Heart right ventricle (tissue), 16 donors: Measurements from ENCODE around the gene SMARCA5. TPM values are rescaled to one million over a fixed set of nuclear protein-coding genes. Genes with fewer than 3 reads are reported as not detected.

Experiments used
- ATAC-seq, 8 donors: fragments of 200-7000 bp; cut with Tn5 transposase; one replicate each; pipeline ENCODE4 v1.9.1; 2020; ENCODE audit warnings: mild to moderate bottlenecking in 8 of 8, moderate library complexity in 8 of 8, moderate number of reproducible peaks in 1 of 8
- DNase-seq, 2 donors: peaks; one replicate each; pipeline ENCODE4 v3.0.0-alpha.2; 2020
- H3K27ac ChIP-seq, 10 donors: fragments of 200-600 bp; sonication (generic) in 2 of 10; one replicate each; pipeline versions ENCODE4 v1.5.0 to v1.8.0; 2020 to 2022; ENCODE audit warnings: mild to moderate bottlenecking in 3 of 10
- H3K27me3 ChIP-seq, 7 donors: fragments of 200-600 bp; one replicate each; pipeline ENCODE4 v1.8.0; 2021 to 2022; ENCODE audit warnings: mild to moderate bottlenecking in 2 of 7
- H3K36me3 ChIP-seq, 9 donors: fragments of 200-600 bp; sonication (generic) in 1 of 9; one replicate each; pipeline versions ENCODE4 v1.5.0 to v1.8.0; 2020 to 2022; ENCODE audit warnings: mild to moderate bottlenecking in 2 of 9
- H3K4me1 ChIP-seq, 9 donors: fragments of 200-600 bp; sonication (generic) in 1 of 9; one replicate each; pipeline versions ENCODE4 v1.5.0 to v1.8.0; 2020 to 2022; ENCODE audit warnings: mild to moderate bottlenecking in 4 of 9
- H3K4me3 ChIP-seq, 10 donors: fragments of 200-600 bp; sonication (generic) in 2 of 10; one replicate each; pipeline versions ENCODE4 v1.5.0 to v1.8.0; 2020 to 2022; ENCODE audit warnings: mild to moderate bottlenecking in 7 of 10, moderate library complexity in 2 of 10
- H3K9me3 ChIP-seq, 11 donors: fragments of 200-600 bp in 10 of 11; sonication (generic) in 2 of 11; one replicate each; pipeline versions ENCODE4 v1.5.0 to v1.8.0; 2013 to 2022; ENCODE audit warnings: mild to moderate bottlenecking in 2 of 11, control low read depth in 1 of 11, moderate library complexity in 1 of 11
- CTCF ChIP-seq, 9 donors: fragments of 200-600 bp; sonication (generic) in 2 of 9; IDR thresholded peaks; one replicate each; pipeline versions ENCODE4 v1.5.0 to v1.8.0; 2021 to 2022; ENCODE audit warnings: antibody characterized with exemption in 9 of 9, mild to moderate bottlenecking in 5 of 9, moderate library complexity in 1 of 9
- WGBS, 2 donors: extraction: QIAGEN DNeasy Blood & Tissue Kit; methylation state at CpG; one replicate each; pipeline ENCODE4 v1.1.7; 2013; ENCODE audit warnings: inconsistent platforms in 1 of 2; 5-methylcytosine and 5-hydroxymethylcytosine counted together
- intact Hi-C, 10 donors: fragments of 100-400 bp; cut with DNase I; formaldehyde crosslinking; loops; one replicate each; pipeline versions ENCODE4 v1.11.1 to v1.14.2; 2022
- polyA plus RNA-seq, 2 donors: library from polyadenylated mRNA; stranded (reverse); fragments of 200-250 nt; gene quantifications; one replicate each; pipeline ENCODE4 v1.2.3, GENCODE V29; 2013
- total RNA-seq, 10 donors: library from RNA; stranded (reverse); fragmentation: NEBNext Ultra II Directional in 3 of 10; extraction: Animal tissue kit (Norgen Biotek cat#: 25700) in 3 of 10; gene quantifications; one replicate each; pipeline versions ENCODE4 v1.2.1 to v1.2.4, GENCODE V29; 2021 to 2023
- donor health status: Arrhythmogenic right ventricular cardiomyopathy.
- donor health status: ischemic (EF 13 %, LVEDD 7.1; RV severe dilation, severe dysfunction).
- donor health status: healthy with polysubstance abuse.
- donor health status: DM: no; HTN: yes; CAD: no.
- donor health status: DM: no; HTN: no; CAD: no.
- donor health status: ischemic (EF 25% LVEDD 6.9; RV normal size, moderate dysfunction).
- donor health status: ischemic (EF 25% LVEDD 5.7; RV mildly dilated, moderate dysfunction).
- donor health status: healthy.
- donor health status: DM: yes; HTN: yes; CAD: no.
- donor health status: Ischemic cardiomyopathy.
- donor health status: ischemic (EF 35%, LVEDD 5.7; RV mildly dilated, moderate dysfunction).
- donor health status: nonischemic (EF 11% LVEDD 7.7; RV severe dilation, severe dysfunction).
- donor health status: DM: yes; HTN: yes; CAD: no.
- donor health status: PGD.
- donor health status: ischemic (EF 29% LVEDD 5.4; RV normal size, mild dysfunction).
- donor health status: nonischemic (EF 23%, LVEDD 6.1; RV moderate dilation, normal function).

The SMARCA5 gene
- total and polyA plus RNA-seq, 12 donors: 10.4 to 39.7 (median 32.5) TPM

DNA sequence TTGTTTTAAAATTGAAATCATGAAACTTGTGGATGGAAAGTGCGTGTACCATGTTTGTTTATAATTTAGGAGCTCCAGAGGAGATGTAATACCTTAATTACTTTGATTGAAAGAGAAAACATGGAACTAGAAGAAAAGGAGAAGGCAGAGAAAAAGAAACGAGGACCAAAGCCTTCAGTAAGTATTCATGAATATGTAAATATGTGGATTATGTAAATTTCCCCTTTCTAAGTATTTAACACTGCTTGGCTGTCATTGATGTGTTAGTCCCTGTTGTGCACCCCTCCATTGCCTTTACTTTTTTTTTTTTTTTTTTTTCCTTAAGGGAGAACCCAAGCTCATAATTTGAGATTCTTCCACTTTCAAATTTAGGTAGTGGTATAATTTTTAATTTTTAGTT is 36.4 kb downstream of the SMARCA5 start:
- DNase-seq (no peak), ATAC-seq (no peak)
- Histone ChIP-seq H3K27ac (no peak overlapping the region), H3K9me3 (no peaks in the 10 kb centered on the region), H3K4me3 (no peak overlapping the region), H3K27me3 (no peaks in the 10 kb centered on the region), H3K4me1 (peaks cover 0 to 6% (median 0%) of the 10 kb centered on the region in 9 donors), H3K36me3 (peaks cover 0 to 100% (median 63%) of the 10 kb centered on the region in 9 donors)
- 81 to 92% methylated on average over 2 of the region's 2 CpGs for WGBS, 2 donors
- intact Hi-C loops: loop anchor here in 3 of 10 donors (10.0 kb wide), 2 partner anchors 355 to 1575 kb away; partner anchors contain the start of gene GYPE (in 3 of the 3)
- no peak for TF ChIP-seq CTCF (IDR thresholded peaks at IDR 0.05)

GRCh38 chr4:143554728-143555597 is 41.5 kb downstream of the SMARCA5 start:
- Histone ChIP-seq H3K4me3 (no peak overlapping the region), H3K27ac (no peak overlapping the region), H3K4me1 (peaks cover 0 to 21% (median 4%) of the 10 kb centered on the region in 9 donors), H3K27me3 (peaks cover 0 to 3% (median 0%) of the 10 kb centered on the region in 7 donors), H3K9me3 (no peaks in the 10 kb centered on the region), H3K36me3 (peaks cover 0 to 66% (median 20%) of the 10 kb centered on the region in 9 donors)
- TF ChIP-seq CTCF (IDR thresholded peaks at IDR 0.05): no peak
- DNase-seq (no peak), ATAC-seq (no peak)
- intact Hi-C loops: loop anchor here in 3 of 10 donors (10.0 kb wide), 1 partner anchor 350 kb away; the partner anchor contains the start of gene GYPE (in 3 of the 3)
- 71 to 73% methylated on average over 4 of the region's 4 CpGs for WGBS, 2 donors

DNA sequence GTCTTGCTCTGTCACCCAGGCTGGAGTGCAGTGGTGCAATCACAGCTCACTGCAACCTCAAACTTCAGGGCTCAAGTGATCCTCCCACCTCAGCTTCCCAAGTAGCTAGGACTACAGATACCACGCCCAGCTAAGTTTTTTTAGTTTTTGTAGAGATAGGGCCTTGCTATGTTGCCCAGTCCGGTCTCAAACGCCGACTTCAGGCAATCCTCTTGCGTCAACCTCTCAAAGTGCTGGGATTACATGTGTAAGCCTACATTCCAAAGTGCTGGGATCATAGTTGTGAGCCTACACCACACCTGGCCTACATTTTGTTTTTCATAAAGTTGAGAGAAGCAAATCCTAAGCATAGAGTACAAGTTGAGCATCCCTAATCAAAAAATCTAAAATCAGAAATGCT is 42.2 kb downstream of the SMARCA5 start:
- no peak for ATAC-seq
- WGBS, 2 donors: 86 to 89% methylated on average over 5 of the region's 5 CpGs

More for the DNA sequence above, 42.2 kb downstream of the SMARCA5 start:
- no peaks in the 10 kb centered on the region for H3K9me3 ChIP-seq
- peaks cover 0 to 3% (median 0%) of the 10 kb centered on the region in 7 donors for H3K27me3 ChIP-seq
- intact Hi-C loops: loop anchor here in 4 of 10 donors (2.0 to 10.0 kb wide), 2 partner anchors 69 to 349 kb away; partner anchors contain the start of gene GYPE (in 3 of the 4)
- H3K27ac ChIP-seq: no peak overlapping the region
- peaks cover 0 to 59% (median 15%) of the 10 kb centered on the region in 9 donors for H3K36me3 ChIP-seq
- DNase-seq: no peak
- no peak overlapping the region for H3K4me3 ChIP-seq
- TF ChIP-seq CTCF (IDR thresholded peaks at IDR 0.05): no peak
- H3K4me1 ChIP-seq: peaks cover 0 to 18% (median 4%) of the 10 kb centered on the region in 9 donors
